Transverse colon (tissue), 4 donors: ENCODE data around the gene ARHGEF38. TPM values are rescaled to one million over a fixed set of nuclear protein-coding genes. Genes with fewer than 3 reads are reported as not detected.

Experiments used
- DNase-seq: peaks from one replicate; pipeline ENCODE4 v3.0.0-alpha.2; 2019
- H3K27ac ChIP-seq, 4 donors: fragments of 200-600 bp; sonication (generic); 2 replicates each; pipeline ENCODE4 v1.5.1; 2016 to 2018; ENCODE audit warnings: inconsistent platforms in 4 of 4
- H3K27me3 ChIP-seq: fragments of 200-600 bp; sonication (generic); 2 replicates; pipeline ENCODE4 v1.5.1; 2017; ENCODE audit warnings: inconsistent platforms
- H3K36me3 ChIP-seq, 4 donors: fragments of 200-600 bp; sonication (generic); 2 replicates each; pipeline ENCODE4 v1.5.1; 2017 to 2019; ENCODE audit warnings: inconsistent platforms in 4 of 4
- H3K4me1 ChIP-seq, 4 donors: fragments of 200-600 bp; sonication (generic); 2 replicates each; pipeline ENCODE4 v1.5.1; 2017 to 2020; ENCODE audit warnings: inconsistent platforms in 4 of 4
- H3K4me3 ChIP-seq, 4 donors: fragments of 200-600 bp; sonication (generic); 1 replicate in 1 of 4; 2 replicates in 3 of 4; pipeline versions ENCODE4 v1.5.1 to v1.6.1; 2017 to 2019; ENCODE audit warnings: inconsistent platforms in 4 of 4
- H3K9me3 ChIP-seq, 2 donors: fragments of 200-600 bp; sonication (generic); 2 replicates each; pipeline ENCODE4 v1.5.1; 2017 to 2019; ENCODE audit warnings: inconsistent platforms in 2 of 2
- CTCF ChIP-seq, 5 experiments: fragments of 200-600 bp in 3 of 5; fragments of 450-650 bp in 2 of 5; sonication (generic) in 3 of 5; IDR thresholded peaks; 1 replicate in 2 of 5; 2 replicates in 3 of 5; pipeline ENCODE4 v1.5.1; 2016 to 2017; ENCODE audit warnings: antibody characterized with exemption in 5 of 5, inconsistent platforms in 3 of 5, mild to moderate bottlenecking in 2 of 5, moderate library complexity in 1 of 5
- EP300 ChIP-seq: sonication (generic); formaldehyde crosslinking; IDR thresholded peaks from one replicate; pipeline ENCODE4 v1.6.1; 2017; ENCODE audit warnings: antibody characterized with exemption, low read depth
- POLR2A ChIP-seq: fragments of 450-650 bp; IDR thresholded peaks from one replicate; pipeline ENCODE4 v1.6.1; 2016; ENCODE audit warnings: antibody characterized with exemption, mild to moderate bottlenecking, moderate library complexity
- POLR2AphosphoS5 ChIP-seq, 3 donors: sonication (generic); formaldehyde crosslinking; IDR thresholded peaks; one replicate each; pipeline ENCODE4 v1.6.1; 2016; ENCODE audit warnings: antibody characterized with exemption in 3 of 3
- WGBS, 2 donors: methylation state at CpG; one replicate each; pipeline ENCODE4 v1.1.5; 2018; ENCODE audit warnings: low coverage in 1 of 2; 5-methylcytosine and 5-hydroxymethylcytosine counted together
- in situ Hi-C, 4 donors: fragments of 200-750 bp; cut with MboI; loops; one replicate each; pipeline versions ENCODE4 v1.15.0 to v1.15.1; 2017; ENCODE audit warnings: low sequenced_read_pairs in 3 of 4, low pct_ligation_motif_present in 1 of 4, low pct_unique_long_range_greater_than_20kb in 1 of 4
- intact Hi-C: fragments of 100-400 bp; cut with DNase I; formaldehyde crosslinking; loops from one replicate; pipeline ENCODE4 v1.15.1; 2023; ENCODE audit warnings: low total_unique reads
- total RNA-seq, 4 donors: library from RNA; depleted of rRNA; stranded (reverse); fragments of >200 nt; gene quantifications; one replicate each; pipeline ENCODE4 v1.1.0, GENCODE V29; 2016

Gene ARHGEF38
- total RNA-seq, 4 donors from 2014 or later, result 2.6 to 18.1 (median 15.6) TPM

GRCh38 chr4:105527081-105527480 is 25.3 kb upstream of the ARHGEF38 start:
- Histone ChIP-seq H3K36me3 (no peaks in the 10 kb centered on the region), H3K4me3 (no peak overlapping the region), H3K27ac (no peak overlapping the region), H3K4me1 (no peaks in the 10 kb centered on the region), H3K9me3 (no peaks in the 10 kb centered on the region), H3K27me3 (no peaks in the 10 kb centered on the region)
- no peak for DNase-seq
- intact Hi-C loops (no loop called here), in situ Hi-C loops (loop anchor here in 1 of 4 donors (10.0 kb wide), 1 partner anchor 138 kb away; no protein-coding TSS in a partner anchor)
- no peak for TF ChIP-seq POLR2A
- TF ChIP-seq EP300, result no peak
- TF ChIP-seq POLR2AphosphoS5 (IDR thresholded peaks at IDR 0.05), result no peak
- no peak for TF ChIP-seq CTCF (IDR thresholded peaks at IDR 0.05)
- 93 to 97% methylated on average over 4 to 8 of the region's 8 CpGs for WGBS, 2 donors

- Histone ChIP-seq H3K4me1 (peaks cover 0 to 3% (median under 1%) of the 10 kb centered on the region in 4 donors), H3K27me3 (no peaks in the 10 kb centered on the region), H3K4me3 (no peak overlapping the region), H3K9me3 (no peaks in the 10 kb centered on the region), H3K27ac (no peak overlapping the region), H3K36me3 (no peaks in the 10 kb centered on the region)
- in situ Hi-C loops, result no loop called here
- intact Hi-C loops, result no loop called here
- no peak for TF ChIP-seq EP300
- no peak for TF ChIP-seq CTCF (IDR thresholded peaks at IDR 0.05)
- TF ChIP-seq POLR2AphosphoS5 (IDR thresholded peaks at IDR 0.05), result no peak
- no peak for TF ChIP-seq POLR2A
- DNase-seq, result no peak
- 97 to 100% methylated on average over 1 of the region's 1 CpG for WGBS, 2 donors
Observed at GRCh38 chr4:105536601-105537000, 15.8 kb upstream of the ARHGEF38 start.

- intact Hi-C loops, result no loop called here
- H3K4me1 ChIP-seq, result peaks cover 4 to 27% (median 13%) of the 10 kb centered on the region in 4 donors
- H3K9me3 ChIP-seq, result no peaks in the 10 kb centered on the region
- in situ Hi-C loops, result no loop called here
- no peak for TF ChIP-seq CTCF (IDR thresholded peaks at IDR 0.05)
- TF ChIP-seq POLR2AphosphoS5 (IDR thresholded peaks at IDR 0.05), result no peak
- no peak for TF ChIP-seq POLR2A
- no peak for TF ChIP-seq EP300
- DNase-seq, result no peak
- no peak overlapping the region for H3K27ac ChIP-seq
- H3K4me3 ChIP-seq, result no peak overlapping the region
- no peaks in the 10 kb centered on the region for H3K27me3 ChIP-seq
- no peaks in the 10 kb centered on the region for H3K36me3 ChIP-seq
- WGBS, 2 donors, result 36 to 52% methylated on average over 4 of the region's 4 CpGs
Observed at GRCh38 chr4:105541420-105541819, 11.0 kb upstream of the ARHGEF38 start.

- intact Hi-C loops (no loop called here), in situ Hi-C loops (no loop called here)
- H3K27ac ChIP-seq, result no peak overlapping the region
- no peak overlapping the region for H3K4me3 ChIP-seq
- peaks cover 4 to 27% (median 13%) of the 10 kb centered on the region in 4 donors for H3K4me1 ChIP-seq
- no peak for DNase-seq
- H3K36me3 ChIP-seq, result no peaks in the 10 kb centered on the region
- no peaks in the 10 kb centered on the region for H3K27me3 ChIP-seq
- WGBS, 2 donors, result 30 to 43% methylated on average over 3 of the region's 3 CpGs
- TF ChIP-seq POLR2A (no peak), CTCF (IDR thresholded peaks at IDR 0.05) (no peak), POLR2AphosphoS5 (IDR thresholded peaks at IDR 0.05) (no peak), EP300 (no peak)
- no peaks in the 10 kb centered on the region for H3K9me3 ChIP-seq
Observed at GRCh38 chr4:105542039-105542438, 10.4 kb upstream of the ARHGEF38 start.
